A375 (cell line): ENCODE results near the gene MMS19. TPM values are rescaled to one million over a fixed set of nuclear protein-coding genes. Genes with fewer than 3 reads are reported as not detected.

Source experiments
- small RNA-seq: library from RNA; depleted of rRNA; stranded (forward); fragments of <200 nt; gene quantifications from one replicate; pipeline ENCODE3, GENCODE V24; 2014
- total RNA-seq: library from RNA; depleted of rRNA; stranded (reverse); fragments of >200 nt; shearing (Covaris generic); gene quantifications from 2 replicates; pipeline ENCODE4 v1.2.3, GENCODE V29; 2014; rRNA removed

Gene MMS19, protein sequence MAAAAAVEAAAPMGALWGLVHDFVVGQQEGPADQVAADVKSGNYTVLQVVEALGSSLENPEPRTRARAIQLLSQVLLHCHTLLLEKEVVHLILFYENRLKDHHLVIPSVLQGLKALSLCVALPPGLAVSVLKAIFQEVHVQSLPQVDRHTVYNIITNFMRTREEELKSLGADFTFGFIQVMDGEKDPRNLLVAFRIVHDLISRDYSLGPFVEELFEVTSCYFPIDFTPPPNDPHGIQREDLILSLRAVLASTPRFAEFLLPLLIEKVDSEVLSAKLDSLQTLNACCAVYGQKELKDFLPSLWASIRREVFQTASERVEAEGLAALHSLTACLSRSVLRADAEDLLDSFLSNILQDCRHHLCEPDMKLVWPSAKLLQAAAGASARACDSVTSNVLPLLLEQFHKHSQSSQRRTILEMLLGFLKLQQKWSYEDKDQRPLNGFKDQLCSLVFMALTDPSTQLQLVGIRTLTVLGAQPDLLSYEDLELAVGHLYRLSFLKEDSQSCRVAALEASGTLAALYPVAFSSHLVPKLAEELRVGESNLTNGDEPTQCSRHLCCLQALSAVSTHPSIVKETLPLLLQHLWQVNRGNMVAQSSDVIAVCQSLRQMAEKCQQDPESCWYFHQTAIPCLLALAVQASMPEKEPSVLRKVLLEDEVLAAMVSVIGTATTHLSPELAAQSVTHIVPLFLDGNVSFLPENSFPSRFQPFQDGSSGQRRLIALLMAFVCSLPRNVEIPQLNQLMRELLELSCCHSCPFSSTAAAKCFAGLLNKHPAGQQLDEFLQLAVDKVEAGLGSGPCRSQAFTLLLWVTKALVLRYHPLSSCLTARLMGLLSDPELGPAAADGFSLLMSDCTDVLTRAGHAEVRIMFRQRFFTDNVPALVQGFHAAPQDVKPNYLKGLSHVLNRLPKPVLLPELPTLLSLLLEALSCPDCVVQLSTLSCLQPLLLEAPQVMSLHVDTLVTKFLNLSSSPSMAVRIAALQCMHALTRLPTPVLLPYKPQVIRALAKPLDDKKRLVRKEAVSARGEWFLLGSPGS
- 83.7 and 120 TPM in 2 replicates for total RNA-seq

GRCh38 chr10:97498076-97498840, at the start of gene MMS19:
MMS19 (minus strand) TSS chr10:97498422; CDS start chr10:97498384, 38 bp downstream.

DNA sequence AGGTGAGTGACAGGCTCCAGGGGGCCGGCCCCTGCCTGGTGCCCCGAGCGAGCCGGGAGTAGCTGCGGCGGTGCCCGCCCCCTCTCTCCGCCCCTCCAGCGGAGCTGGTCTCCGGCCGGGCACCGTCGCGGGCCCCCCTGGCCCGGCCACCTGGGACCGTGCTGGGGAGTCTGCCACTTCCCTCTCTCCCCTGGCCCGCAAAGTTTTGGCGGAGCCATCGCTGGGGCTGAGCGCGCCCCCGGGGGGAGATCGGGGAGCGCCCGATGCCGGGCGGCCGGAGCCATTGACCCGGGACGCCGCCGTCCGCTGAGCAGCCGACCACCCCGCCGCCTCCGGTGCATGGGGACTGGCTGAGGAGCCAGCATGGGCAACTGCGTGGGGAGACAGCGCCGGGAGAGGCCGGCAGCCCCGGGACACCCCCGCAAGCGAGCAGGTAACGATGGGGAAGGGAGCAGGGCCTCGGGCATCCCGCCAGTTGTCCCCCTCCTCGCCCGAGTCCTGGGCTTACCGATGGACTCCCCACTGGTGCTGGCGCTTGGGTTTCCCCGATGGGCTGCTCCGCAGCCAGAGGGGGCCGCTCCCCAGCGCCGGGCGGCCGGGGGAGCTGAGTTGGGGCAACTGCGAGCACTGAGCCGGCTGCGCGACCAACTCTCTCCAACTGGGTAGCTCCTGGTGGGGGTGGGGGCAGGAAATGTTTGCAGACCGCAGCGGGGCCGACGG, 779 bp upstream of the MMS19 start, which contains the start of gene UBTD1:
TSS of gene UBTD1 (plus strand) at position 84 of the 720 bp plus-strand sequence. CDS start at position 364, 280 bp downstream.

GRCh38 chr10:97445722-97446639, 52.2 kb downstream of the MMS19 start, which contains the start of the genes EXOSC1 and ZDHHC16:
EXOSC1 (minus strand) TSS chr10:97446006; CDS start chr10:97445985, 21 bp downstream.
ZDHHC16 (plus strand) TSS chr10:97446175; CDS start chr10:97451676, 5,501 bp downstream.

DNA sequence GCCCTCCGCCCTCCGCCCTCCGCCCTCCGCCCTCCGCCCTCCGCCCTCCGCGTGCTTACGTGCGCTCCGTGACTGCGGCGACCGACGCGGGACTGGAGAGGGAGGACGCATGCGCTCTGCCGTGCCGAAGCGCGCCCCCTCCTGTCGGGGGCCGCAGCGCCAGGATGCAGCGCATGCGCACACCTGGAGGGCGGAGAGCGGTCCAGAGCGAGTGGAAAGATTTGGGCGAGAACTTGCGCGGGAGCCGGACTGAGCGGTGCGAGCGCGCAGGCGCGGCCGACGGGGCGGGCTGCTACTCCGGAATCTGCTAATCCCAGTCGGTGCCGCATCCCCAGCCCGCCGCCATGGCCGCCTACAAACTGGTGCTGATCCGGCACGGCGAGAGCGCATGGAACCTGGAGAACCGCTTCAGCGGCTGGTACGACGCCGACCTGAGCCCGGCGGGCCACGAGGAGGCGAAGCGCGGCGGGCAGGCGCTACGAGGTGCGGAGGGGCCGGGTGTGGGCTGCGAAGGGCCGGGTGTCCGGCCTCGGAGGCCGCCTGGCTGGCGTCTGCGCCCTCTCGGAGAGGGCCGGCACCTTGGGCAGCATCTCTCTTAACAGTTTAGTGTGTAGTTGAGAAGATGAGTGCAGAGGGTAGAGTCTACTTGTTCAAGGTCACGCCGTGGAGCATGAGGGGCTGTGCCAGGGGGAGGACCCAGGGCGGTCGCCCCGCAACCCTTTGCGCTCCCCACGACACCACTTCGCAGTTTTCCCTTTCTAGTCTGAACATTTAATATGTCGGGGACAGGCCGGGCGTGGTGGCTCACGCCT, 72.1 kb downstream of the MMS19 start, which contains the start of gene PGAM1:
TSS of gene PGAM1 (plus strand) at position 228 of the 812 bp plus-strand sequence. CDS start at position 345, 117 bp downstream.

Small RNA genes lying within 50 kb of the gene (small RNA-seq; reads per million reads assigned to genes)
- not detected for gene RF00019

Other genes starting within 250 kb of the MMS19 start
- 11.8 and 11.9 TPM in 2 replicates for gene ARHGAP19, start 205.8 kb downstream of the MMS19 start, total RNA-seq
- 4.5 and 5.4 TPM in 2 replicates for gene FRAT1, start 179.2 kb downstream of the MMS19 start, total RNA-seq
- 21.3 and 21.7 TPM in 2 replicates for gene FRAT2, start 163.7 kb downstream of the MMS19 start, total RNA-seq
- 130 and 131 TPM in 2 replicates for gene RRP12, start 97.1 kb downstream of the MMS19 start, total RNA-seq
- gene PGAM1, start 72.2 kb downstream of the MMS19 start, total RNA-seq: 385 and 387 TPM in 2 replicates
- gene EXOSC1, start 52.4 kb downstream of the MMS19 start, total RNA-seq: 49.7 and 58.5 TPM in 2 replicates
- gene ZDHHC16, start 52.2 kb downstream of the MMS19 start, total RNA-seq: 35.8 and 46.0 TPM in 2 replicates
- gene UBTD1, start 502 bp upstream of the MMS19 start, total RNA-seq: 16.2 and 24.7 TPM in 2 replicates
- gene ANKRD2, start 74.4 kb upstream of the MMS19 start, total RNA-seq: 0.37 and 0.57 TPM in 2 replicates
- gene HOGA1, start 86.0 kb upstream of the MMS19 start, total RNA-seq: 1.7 and 1.9 TPM in 2 replicates
- gene C10orf62, start 91.3 kb upstream of the MMS19 start, total RNA-seq: 0.15 and 0.56 TPM in 2 replicates
- 15.1 and 15.9 TPM in 2 replicates for gene MORN4, start 135.1 kb upstream of the MMS19 start, total RNA-seq
- gene PI4K2A, start 142.2 kb upstream of the MMS19 start, total RNA-seq: 21.3 and 22.8 TPM in 2 replicates
- gene AVPI1, start 188.8 kb upstream of the MMS19 start, total RNA-seq: 98.2 and 109 TPM in 2 replicates
- 28.9 and 34.7 TPM in 2 replicates for gene MARVELD1, start 215.3 kb upstream of the MMS19 start, total RNA-seq
- 38.7 and 44.4 TPM in 2 replicates for gene ZFYVE27, start 238.7 kb upstream of the MMS19 start, total RNA-seq